Measurements from ENCODE around the gene ST8SIA2.

- no peak for TF ChIP-seq POLR2AphosphoS5 (IDR thresholded peaks at IDR 0.05)
- no peak for TF ChIP-seq CTCF (IDR thresholded peaks at IDR 0.05)
These were observed 31.7 kb upstream of the ST8SIA2 start for GRCh38 chr15:92362001-92362350.
